PC-3 (cell line): ENCODE measurements around the gene ACVR1B. TPM values are rescaled to one million over a fixed set of nuclear protein-coding genes. Genes with fewer than 3 reads are reported as not detected.

ENCODE experiments used
- ATAC-seq: fragments of 200-7000 bp; cut with Tn5 transposase; 2 replicates; pipeline ENCODE4 v1.9.1; 2020; ENCODE audit warnings: mild to moderate bottlenecking, moderate library complexity
- BruUV-seq: library from RNA; stranded (reverse); fragments of 400-500 nt; replicated peaks from 2 replicates; lab custom pipeline; 2021; lab: Mats Ljungman, UMichigan
- CTCF ChIA-PET: fragments of 300-600 bp; sonication (Branson Sonifier 250); formaldehyde crosslinking; loops from one replicate; lab custom pipeline; 2022; ENCODE audit warnings: antibody characterized with exemption; lab: Charles Lee
- POLR2A ChIA-PET: fragments of 300-600 bp; sonication (Branson Sonifier 250); formaldehyde crosslinking; loops from one replicate; lab custom pipeline; 2022; ENCODE audit warnings: antibody characterized with exemption; ENCODE audit not compliant: unreplicated experiment; lab: Charles Lee
- DNase-seq: peaks from one replicate; pipeline ENCODE4 v3.0.0-alpha.2; 2015
- H2AFZ ChIP-seq: fragments of 300-600 bp; sonication (generic); 2 replicates; pipeline ENCODE4 v1.6.0; 2016; ENCODE audit warnings: antibody characterized with exemption, low read length
- H3F3A ChIP-seq: fragments of 300-600 bp; sonication (generic); one replicate; pipeline ENCODE4 v1.6.0; 2017; ENCODE audit warnings: antibody characterized with exemption, low read length, control low read depth, mild to moderate bottlenecking; ENCODE audit not compliant: unreplicated experiment
- H3K27ac ChIP-seq: fragments of 300-600 bp; sonication (generic); 2 replicates; pipeline ENCODE4 v1.5.1; 2016; ENCODE audit warnings: mild to moderate bottlenecking, low read length
- H3K27me3 ChIP-seq: fragments of 300-600 bp; sonication (generic); 2 replicates; pipeline ENCODE4 v1.6.1; 2016; ENCODE audit warnings: low read length, mixed read lengths
- H3K36me3 ChIP-seq: fragments of 300-600 bp; sonication (generic); 2 replicates; pipeline ENCODE4 v1.6.1; 2016; ENCODE audit warnings: low read depth, mixed run types, low read length, mixed read lengths
- H3K4me1 ChIP-seq: fragments of 300-600 bp; sonication (generic); 2 replicates; pipeline ENCODE4 v1.5.1; 2016; ENCODE audit warnings: low read length; ENCODE audit not compliant: insufficient read depth
- H3K4me2 ChIP-seq: fragments of 300-600 bp; sonication (generic); 2 replicates; pipeline ENCODE4 v1.6.0; 2016; ENCODE audit warnings: low read length
- H3K4me3 ChIP-seq: fragments of 300-600 bp; sonication (generic); 2 replicates; pipeline ENCODE4 v1.5.1; 2016; ENCODE audit warnings: mild to moderate bottlenecking, low read length, mixed read lengths
- H3K79me2 ChIP-seq: fragments of 300-600 bp; sonication (generic); 2 replicates; pipeline ENCODE4 v1.6.1; 2017; ENCODE audit warnings: low read length, mixed read lengths
- H3K9ac ChIP-seq: fragments of 300-600 bp; sonication (generic); 2 replicates; pipeline ENCODE4 v1.6.0; 2016; ENCODE audit warnings: mild to moderate bottlenecking, low read length
- H3K9me2 ChIP-seq: fragments of 300-600 bp; sonication (generic); replicated peaks from 2 replicates; pipeline ENCODE4 v1.6.1; 2016; ENCODE audit warnings: mixed run types, low read length, mixed read lengths
- H3K9me3 ChIP-seq: fragments of 300-600 bp; sonication (generic); 2 replicates; pipeline ENCODE4 v1.6.1; 2016; ENCODE audit warnings: low read length, mixed read lengths
- H4K20me1 ChIP-seq: fragments of 300-600 bp; sonication (generic); 2 replicates; pipeline ENCODE4 v1.6.1; 2016; ENCODE audit warnings: low read length, mixed read lengths
- EZH2 ChIP-seq: fragments of 300-600 bp; sonication (generic); IDR thresholded peaks from one replicate; pipeline ENCODE4 v1.6.1; 2017; ENCODE audit warnings: antibody characterized with exemption, mild to moderate bottlenecking, low read length; ENCODE audit not compliant: unreplicated experiment
- EZH2phosphoT487 ChIP-seq: fragments of 300-600 bp; sonication (generic); IDR thresholded peaks from 2 replicates; pipeline ENCODE4 v1.6.1; 2018; ENCODE audit warnings: mild to moderate bottlenecking, antibody characterized with exemption, low read length, borderline replicate concordance
- intact Hi-C: fragments of 100-400 bp; cut with micrococcal nuclease; formaldehyde crosslinking; loops from 2 replicates; pipeline ENCODE4 v1.9.0; 2023
- total RNA-seq: library from RNA; depleted of rRNA; stranded (reverse); fragments of >200 nt; gene quantifications from 2 replicates; pipeline ENCODE4 v1.2.3, GENCODE V29; 2014
- TF ChIP-seq, protein P1 (sequence below): fragments of 300-600 bp; sonication (generic); conservative IDR thresholded peaks from 2 replicates; pipeline ENCODE4 v1.5.1; 2017; ENCODE audit warnings: antibody characterized with exemption, low read depth, mild to moderate bottlenecking, low read length

ACVR1B gene
- total RNA-seq, 1 experiment from 2014 or later: 9.8 TPM

DNA sequence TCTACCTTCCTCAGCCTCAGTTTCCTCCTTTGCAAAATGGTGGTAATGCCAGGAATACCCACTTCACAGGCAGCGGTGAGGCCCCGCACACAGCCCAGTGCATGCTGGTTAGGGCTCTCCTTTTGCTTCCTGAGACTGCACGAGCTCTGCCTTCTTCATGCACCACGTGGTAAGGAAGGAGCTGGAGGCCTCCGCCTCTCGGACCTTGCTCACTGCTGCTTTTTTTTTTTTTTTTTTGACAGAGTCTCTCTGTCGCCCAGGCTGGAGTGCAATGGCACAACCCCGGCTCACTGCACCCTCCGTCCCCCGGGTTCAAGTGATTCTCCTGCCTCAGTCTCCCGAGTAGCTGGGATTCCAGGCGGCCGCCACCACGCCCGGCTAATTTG, 73.3 kb downstream of the ACVR1B start:
- BruUV-seq: no TSS peak
- H3K4me2 ChIP-seq: no peak overlapping the region
- no peaks in the 10 kb centered on the region for H3K27me3 ChIP-seq
- H2AFZ ChIP-seq: no peak overlapping the region
- no peaks in the 10 kb centered on the region for H3K36me3 ChIP-seq
- DNase-seq (no peak), ATAC-seq (no peak)
- H3K4me1 ChIP-seq: peaks cover 18% of the 10 kb centered on the region
- no peak overlapping the region for H3K4me3 ChIP-seq
- ChIA-PET CTCF (interaction anchor here (0.7 to 2.0 kb wide), 19 partner anchors 12 to 501 kb away, joined by 3 to 28 read pairs (median 5); partner anchors contain the start of genes ATG101 and NR4A1), POLR2A (no interaction called here)
- no peak overlapping the region for H3K27ac ChIP-seq
- no peaks in the 10 kb centered on the region for H3F3A ChIP-seq
- intact Hi-C loops: loop anchor here (1.0 kb wide), 5 partner anchors 26 to 91 kb away; partner anchors contain the start of genes ATG101 and NR4A1
- no peak for TF ChIP-seq EZH2phosphoT487
- H3K9ac ChIP-seq: no peak overlapping the region
- H3K79me2 ChIP-seq: no peaks in the 10 kb centered on the region
- H3K9me3 ChIP-seq: no peaks in the 10 kb centered on the region
- no peaks in the 10 kb centered on the region for H4K20me1 ChIP-seq
- H3K9me2 ChIP-seq: no peaks in the 10 kb centered on the region

DNA sequence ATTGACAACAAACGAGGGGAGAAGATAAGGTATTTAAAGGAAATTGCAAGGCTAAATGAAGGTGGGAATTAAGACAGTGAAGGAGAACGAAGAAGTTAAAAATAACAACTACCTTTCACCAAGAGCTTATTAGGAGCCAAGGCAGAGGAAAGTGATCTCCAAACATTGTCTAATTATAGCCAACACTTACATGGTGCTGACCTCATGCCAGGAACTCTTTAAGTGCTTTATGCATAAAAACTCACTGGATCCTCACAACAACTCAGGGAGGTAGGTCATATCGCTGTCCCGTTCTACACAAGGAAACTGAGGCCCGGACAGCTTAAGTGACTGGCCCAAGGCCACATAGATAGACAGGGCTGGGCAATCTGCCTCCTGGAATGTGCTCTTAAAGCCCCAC, 74.8 kb downstream of the ACVR1B start:
- Histone ChIP-seq H3K9ac (no peak overlapping the region), H3K79me2 (no peaks in the 10 kb centered on the region), H3K4me3 (peak overlapping the region; percentile 64; the same call in 1 of the 2 replicates), H3K4me2 (peak overlapping the region; percentile 84), H2AFZ (peak overlapping the region; percentile 88; the same call in 1 of the 2 replicates), H3K9me3 (no peaks in the 10 kb centered on the region), H3F3A (no peaks in the 10 kb centered on the region), H4K20me1 (no peaks in the 10 kb centered on the region), H3K27me3 (no peaks in the 10 kb centered on the region), H3K27ac (no peak overlapping the region), H3K36me3 (no peaks in the 10 kb centered on the region), H3K4me1 (peaks cover 18% of the 10 kb centered on the region), H3K9me2 (no peaks in the 10 kb centered on the region)
- no TSS peak for BruUV-seq
- ATAC-seq (no peak), DNase-seq (no peak)
- ChIA-PET CTCF (interaction anchor here (0.6 to 2.0 kb wide), 9 partner anchors 23 to 774 kb away, joined by 3 to 28 read pairs (median 5); partner anchors contain the start of genes ATG101 and NR4A1), POLR2A (interaction anchor here (0.5 to 0.6 kb wide), 2 partner anchors 24 to 38 kb away, joined by 4 to 5 read pairs; no protein-coding TSS in a partner anchor)
- TF ChIP-seq, protein P1, sequence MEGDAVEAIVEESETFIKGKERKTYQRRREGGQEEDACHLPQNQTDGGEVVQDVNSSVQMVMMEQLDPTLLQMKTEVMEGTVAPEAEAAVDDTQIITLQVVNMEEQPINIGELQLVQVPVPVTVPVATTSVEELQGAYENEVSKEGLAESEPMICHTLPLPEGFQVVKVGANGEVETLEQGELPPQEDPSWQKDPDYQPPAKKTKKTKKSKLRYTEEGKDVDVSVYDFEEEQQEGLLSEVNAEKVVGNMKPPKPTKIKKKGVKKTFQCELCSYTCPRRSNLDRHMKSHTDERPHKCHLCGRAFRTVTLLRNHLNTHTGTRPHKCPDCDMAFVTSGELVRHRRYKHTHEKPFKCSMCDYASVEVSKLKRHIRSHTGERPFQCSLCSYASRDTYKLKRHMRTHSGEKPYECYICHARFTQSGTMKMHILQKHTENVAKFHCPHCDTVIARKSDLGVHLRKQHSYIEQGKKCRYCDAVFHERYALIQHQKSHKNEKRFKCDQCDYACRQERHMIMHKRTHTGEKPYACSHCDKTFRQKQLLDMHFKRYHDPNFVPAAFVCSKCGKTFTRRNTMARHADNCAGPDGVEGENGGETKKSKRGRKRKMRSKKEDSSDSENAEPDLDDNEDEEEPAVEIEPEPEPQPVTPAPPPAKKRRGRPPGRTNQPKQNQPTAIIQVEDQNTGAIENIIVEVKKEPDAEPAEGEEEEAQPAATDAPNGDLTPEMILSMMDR: no peak
- TF ChIP-seq EZH2phosphoT487: no peak
- TF ChIP-seq EZH2: no peak
- intact Hi-C loops: no loop called here

DNA sequence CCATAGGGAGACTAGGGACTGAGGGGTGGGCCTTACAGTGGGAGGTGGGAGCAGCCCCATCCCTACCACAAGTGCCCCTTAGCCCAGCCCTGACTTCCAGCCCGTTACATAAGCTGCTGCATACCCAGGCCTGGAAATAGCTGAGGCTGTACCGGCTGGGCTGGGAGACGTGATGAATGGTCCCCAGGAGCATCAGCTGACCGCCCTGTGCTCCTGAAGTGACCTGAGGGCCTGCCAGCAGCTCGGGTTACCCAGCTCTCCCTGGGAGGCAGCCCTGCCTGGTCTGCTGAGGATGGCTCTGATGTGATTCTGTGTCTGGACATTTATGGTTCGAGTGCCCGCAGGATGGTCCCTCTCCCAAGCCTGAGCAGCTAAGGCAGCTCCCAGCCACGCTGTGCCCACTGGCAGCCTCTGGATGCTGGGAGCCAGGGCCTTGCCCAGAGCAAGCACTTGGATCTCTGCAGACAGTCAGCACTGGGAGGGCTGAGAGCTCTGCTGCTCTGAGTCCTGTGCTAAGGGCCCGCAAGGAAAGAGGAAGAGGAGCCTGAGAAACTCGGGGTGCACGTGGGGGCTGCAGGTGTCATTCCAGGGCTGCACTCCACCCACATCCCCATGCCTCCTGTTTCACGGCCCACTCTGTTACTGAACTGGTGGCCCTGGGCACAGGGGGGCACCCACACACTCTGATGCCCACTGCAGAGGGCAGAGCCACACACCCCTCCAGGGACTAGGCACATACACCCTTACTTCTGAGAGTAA, 75.8 kb downstream of the ACVR1B start:
- no peak overlapping the region for H3K4me3 ChIP-seq
- POLR2A ChIA-PET: no interaction called here
- H3K4me2 ChIP-seq: no peak overlapping the region
- H2AFZ ChIP-seq: no peak overlapping the region
- no peak overlapping the region for H3K9ac ChIP-seq
- ATAC-seq: no peak
- H3K27me3 ChIP-seq: no peaks in the 10 kb centered on the region
- no peaks in the 10 kb centered on the region for H4K20me1 ChIP-seq
- no peaks in the 10 kb centered on the region for H3K9me3 ChIP-seq
- H3K4me1 ChIP-seq: peaks cover 21% of the 10 kb centered on the region
- no TSS peak for BruUV-seq
- H3K36me3 ChIP-seq: no peaks in the 10 kb centered on the region
- no peaks in the 10 kb centered on the region for H3F3A ChIP-seq
- CTCF ChIA-PET: interaction anchor here (0.5 kb wide), 1 partner anchor 14 kb away, joined by 10 read pairs; no protein-coding TSS in a partner anchor
- no peaks in the 10 kb centered on the region for H3K9me2 ChIP-seq
- TF ChIP-seq, protein P1: no peak
- TF ChIP-seq EZH2phosphoT487: no peak
- TF ChIP-seq EZH2: no peak
- H3K27ac ChIP-seq: no peak overlapping the region
- DNase-seq: no peak
- no peaks in the 10 kb centered on the region for H3K79me2 ChIP-seq
- intact Hi-C loops: no loop called here
